ENCODE results near the gene MRPL58. TPM values are rescaled to one million over a fixed set of nuclear protein-coding genes. Genes with fewer than 3 reads are reported as not detected.

The MRPL58 gene
- polyA plus RNA-seq, 3 donors = 18.9 to 52.6 (median 44.4) TPM

- Histone ChIP-seq H4K20me1 (ENCODE audit: insufficient read depth, low read length) (no peaks in the 10 kb centered on the region), H3K9me3 (replicated peaks in 1 of 2; ENCODE audit: control insufficient read depth in 1 of 2, insufficient read depth in 1 of 2, low read length in 2 of 2) (peaks cover 0 to 6% of the 10 kb centered on the region in 2 donors)
These were observed 42.1 kb upstream of the MRPL58 start for GRCh38 chr17:74970395-74970794.

GRCh38 chr17:74971069-74971841 lies 41.2 kb upstream of the MRPL58 start:
- H4K20me1 ChIP-seq (ENCODE audit: insufficient read depth, low read length) = no peaks in the 10 kb centered on the region
- H3K4me2 ChIP-seq (replicated peaks; ENCODE audit: extremely low read depth, low read length, poor library complexity, severe bottlenecking) = no peak overlapping the region
- peaks cover 0 to 13% (median 5%) of the 10 kb centered on the region in 7 donors for H3K9me3 Mint-ChIP-seq
- peak overlapping the region in 1 of 2 donors; percentile 71 for H3K4me3 Mint-ChIP-seq
- peaks cover 24 to 50% of the 10 kb centered on the region in 2 donors for H3K27me3 ChIP-seq (ENCODE audit: control insufficient read depth in 2 of 2, insufficient read depth in 2 of 2, low read length in 2 of 2)
- no peak overlapping the region for H3K27ac ChIP-seq (ENCODE audit: low read depth in 1 of 2, low read length in 2 of 2)
- H2AFZ ChIP-seq (ENCODE audit: insufficient read depth, low read depth, low read length, poor library complexity, severe bottlenecking) = no peak overlapping the region
- no peaks in the 10 kb centered on the region for H3K36me3 ChIP-seq (replicated peaks in 1 of 2; ENCODE audit: control insufficient read depth in 1 of 2, insufficient read depth in 2 of 2, low read length in 2 of 2)
- no peak for DNase-seq
- H3K9me3 ChIP-seq (replicated peaks in 1 of 2; ENCODE audit: control insufficient read depth in 1 of 2, insufficient read depth in 1 of 2, low read length in 2 of 2) = peaks cover 0 to 6% of the 10 kb centered on the region in 2 donors
- WGBS (ENCODE audit: insufficient coverage) = 91% methylated on average over 3 of the region's 8 CpGs
- peak overlapping the region in 1 of 7 donors; percentile 63 for H3K27ac Mint-ChIP-seq
- intact Hi-C loops (cut with micrococcal nuclease) = no loop called here
- peaks cover 0 to 6% of the 10 kb centered on the region in 2 donors for H3K36me3 Mint-ChIP-seq
- peaks cover 12 to 17% of the 10 kb centered on the region in 2 donors for H3K4me1 ChIP-seq (ENCODE audit: control insufficient read depth in 1 of 2, insufficient read depth in 2 of 2, low read length in 2 of 2)
- no peak overlapping the region for H3K9ac ChIP-seq (ENCODE audit: insufficient read depth, low read length, poor library complexity, severe bottlenecking)
- H3K79me2 ChIP-seq (ENCODE audit: insufficient read depth, low read length) = no peaks in the 10 kb centered on the region
- H3K4me1 Mint-ChIP-seq = peaks cover 9% of the 10 kb centered on the region
- H3K4me3 ChIP-seq (replicated peaks in 1 of 3; ENCODE audit: low read depth in 2 of 3, low read length in 3 of 3) = no peak overlapping the region
- TF ChIP-seq CTCF (IDR thresholded peaks at IDR 0.05) = no peak
- H3K27me3 Mint-ChIP-seq (ENCODE audit: low read depth in 3 of 3) = peaks cover 51 to 71% (median 62%) of the 10 kb centered on the region in 3 donors

More at GRCh38 chr17:74970395-74970794, 42.1 kb upstream of the MRPL58 start:
- Mint-ChIP-seq H3K27me3 (ENCODE audit: low read depth in 3 of 3) (peaks cover 46 to 66% (median 57%) of the 10 kb centered on the region in 3 donors), H3K36me3 (peaks cover 0 to 6% of the 10 kb centered on the region in 2 donors), H3K4me1 (peaks cover 9% of the 10 kb centered on the region), H3K9me3 (peaks cover 0 to 13% (median 5%) of the 10 kb centered on the region in 7 donors), H3K27ac (peak overlapping the region in 1 of 7 donors; percentile 50), H3K4me3 (peak overlapping the region in 1 of 2 donors; percentile 71)
- H3K79me2 ChIP-seq (ENCODE audit: insufficient read depth, low read length) = no peaks in the 10 kb centered on the region
- no peak for TF ChIP-seq CTCF (IDR thresholded peaks at IDR 0.05)
- no peak for DNase-seq
- H3K4me2 ChIP-seq (replicated peaks; ENCODE audit: extremely low read depth, low read length, poor library complexity, severe bottlenecking) = no peak overlapping the region
- H3K4me3 ChIP-seq (replicated peaks in 1 of 3; ENCODE audit: low read depth in 2 of 3, low read length in 3 of 3) = no peak overlapping the region
- 88% methylated on average over 3 of the region's 3 CpGs for WGBS (ENCODE audit: insufficient coverage)
- H3K27ac ChIP-seq (ENCODE audit: low read depth in 1 of 2, low read length in 2 of 2) = no peak overlapping the region
- intact Hi-C loops (cut with micrococcal nuclease) = no loop called here
- H2AFZ ChIP-seq (ENCODE audit: insufficient read depth, low read depth, low read length, poor library complexity, severe bottlenecking) = no peak overlapping the region
- H3K27me3 ChIP-seq (ENCODE audit: control insufficient read depth in 2 of 2, insufficient read depth in 2 of 2, low read length in 2 of 2) = peaks cover 24 to 50% of the 10 kb centered on the region in 2 donors
- no peaks in the 10 kb centered on the region for H3K36me3 ChIP-seq (replicated peaks in 1 of 2; ENCODE audit: control insufficient read depth in 1 of 2, insufficient read depth in 2 of 2, low read length in 2 of 2)
- peaks cover 12 to 17% of the 10 kb centered on the region in 2 donors for H3K4me1 ChIP-seq (ENCODE audit: control insufficient read depth in 1 of 2, insufficient read depth in 2 of 2, low read length in 2 of 2)
- H3K9ac ChIP-seq (ENCODE audit: insufficient read depth, low read length, poor library complexity, severe bottlenecking) = no peak overlapping the region
